Type B pancreatic cell (in vitro differentiated cells): ENCODE results near the gene DDX23. TPM values are rescaled to one million over a fixed set of nuclear protein-coding genes. Genes with fewer than 3 reads are reported as not detected.

Experiments
- DNase-seq: peaks from one replicate; pipeline ENCODE4 v3.0.0; 2021; ENCODE audit warnings: mixed read lengths; ENCODE audit not compliant: unreplicated experiment; ENCODE audit errors: extremely low spot score
- H3K27ac Mint-ChIP-seq: 2 replicates; pipeline ENCODE4 v1.8.0; 2021; ENCODE audit warnings: mild to moderate bottlenecking, mixed read lengths
- H3K27me3 Mint-ChIP-seq: 2 replicates; pipeline ENCODE4 v1.8.0; 2021; ENCODE audit warnings: mixed read lengths
- H3K36me3 Mint-ChIP-seq: 2 replicates; pipeline ENCODE4 v1.8.0; 2021; ENCODE audit warnings: mixed read lengths
- H3K4me1 Mint-ChIP-seq: one replicate; pipeline ENCODE4 v1.8.0; 2021; ENCODE audit warnings: mixed read lengths; ENCODE audit not compliant: unreplicated experiment
- H3K4me3 Mint-ChIP-seq: 2 replicates; pipeline ENCODE4 v1.8.0; 2021; ENCODE audit warnings: mild to moderate bottlenecking, mixed read lengths
- H3K9me3 Mint-ChIP-seq: 2 replicates; pipeline ENCODE4 v1.8.0; 2021; ENCODE audit warnings: mixed read lengths
- CTCF ChIP-seq: fragments of 200-600 bp; sonication (generic); conservative IDR thresholded peaks from 2 replicates; pipeline ENCODE4 v1.5.0; 2021; ENCODE audit warnings: antibody characterized with exemption, mild to moderate bottlenecking
- total RNA-seq: library from RNA; stranded (reverse); gene quantifications from 2 replicates; pipeline ENCODE4 v1.2.1, GENCODE V29; 2021; ENCODE audit warnings: low replicate concordance

The DDX23 gene
- total RNA-seq, 1 donor from 2014 or later = 104 TPM

DNA sequence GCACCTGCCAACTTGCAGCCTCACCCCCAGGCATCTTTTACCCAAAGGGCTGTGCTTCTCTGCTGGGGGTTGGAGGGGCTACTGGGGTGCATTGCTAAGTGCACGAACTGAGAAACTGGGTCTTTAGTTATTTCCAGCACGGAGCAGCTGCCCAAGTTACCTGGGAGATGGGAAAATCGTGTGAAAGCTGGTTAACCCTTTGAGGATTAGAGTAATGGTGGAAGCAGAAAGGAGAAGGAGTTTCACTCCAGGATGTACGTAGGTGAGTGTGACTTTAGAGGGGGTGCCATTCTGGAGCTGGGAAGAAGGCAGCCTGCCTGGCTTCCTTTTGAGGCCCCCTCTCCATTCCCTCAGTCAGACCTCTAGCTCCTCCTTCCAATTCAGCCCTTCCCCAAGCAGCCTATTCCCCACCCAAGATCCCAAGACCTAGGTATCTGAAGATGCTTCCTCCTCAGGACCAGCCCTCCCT is 62.1 kb downstream of the DDX23 start:
- Mint-ChIP-seq H3K36me3 (no peaks in the 10 kb centered on the region), H3K27me3 (no peaks in the 10 kb centered on the region), H3K4me1 (peaks cover 28% of the 10 kb centered on the region), H3K9me3 (no peaks in the 10 kb centered on the region), H3K4me3 (peak overlapping the region; percentile 94), H3K27ac (peak overlapping the region; percentile 76)
- no peak for DNase-seq
- no peak for TF ChIP-seq CTCF

- Mint-ChIP-seq H3K9me3 (no peaks in the 10 kb centered on the region), H3K27me3 (no peaks in the 10 kb centered on the region), H3K4me3 (peak within 1 kb of the TSS; percentile 94), H3K4me1 (peaks cover 25% of the 10 kb centered on the region), H3K27ac (peak within 1 kb of the TSS; percentile 76), H3K36me3 (no peaks in the 10 kb centered on the region)
- TF ChIP-seq CTCF = no peak
- peak; percentile 77 for DNase-seq
These were observed 62.8 kb downstream of the DDX23 start, which contains the start of gene ADCY6 for GRCh38 chr12:48788854-48789775. ADCY6 (minus strand) TSS chr12:48789089; CDS start chr12:48783434, 5,655 bp downstream.

DNA sequence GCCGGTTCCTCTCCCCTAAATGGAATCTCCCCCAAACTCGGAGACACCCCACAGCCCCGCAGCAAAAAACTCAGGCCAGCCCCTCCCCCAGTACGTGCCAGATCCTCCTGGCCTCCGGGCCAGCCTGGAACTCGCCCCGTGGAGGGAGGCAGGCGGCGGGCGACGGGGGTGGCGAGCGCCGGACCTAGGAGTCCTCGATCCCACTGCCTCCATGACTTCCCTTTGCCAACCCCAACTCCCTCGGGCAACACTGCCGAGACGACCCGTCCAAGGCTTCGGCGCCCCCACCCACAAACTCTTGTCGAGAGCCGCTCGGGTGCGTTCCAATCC is 63.5 kb downstream of the DDX23 start:
- no peaks in the 10 kb centered on the region for H3K36me3 Mint-ChIP-seq
- TF ChIP-seq CTCF = no peak
- no peaks in the 10 kb centered on the region for H3K9me3 Mint-ChIP-seq
- H3K27ac Mint-ChIP-seq = peak overlapping the region; percentile 71
- H3K27me3 Mint-ChIP-seq = no peaks in the 10 kb centered on the region
- H3K4me1 Mint-ChIP-seq = peaks cover 25% of the 10 kb centered on the region
- H3K4me3 Mint-ChIP-seq = peak overlapping the region; percentile 94
- no peak for DNase-seq

DNA sequence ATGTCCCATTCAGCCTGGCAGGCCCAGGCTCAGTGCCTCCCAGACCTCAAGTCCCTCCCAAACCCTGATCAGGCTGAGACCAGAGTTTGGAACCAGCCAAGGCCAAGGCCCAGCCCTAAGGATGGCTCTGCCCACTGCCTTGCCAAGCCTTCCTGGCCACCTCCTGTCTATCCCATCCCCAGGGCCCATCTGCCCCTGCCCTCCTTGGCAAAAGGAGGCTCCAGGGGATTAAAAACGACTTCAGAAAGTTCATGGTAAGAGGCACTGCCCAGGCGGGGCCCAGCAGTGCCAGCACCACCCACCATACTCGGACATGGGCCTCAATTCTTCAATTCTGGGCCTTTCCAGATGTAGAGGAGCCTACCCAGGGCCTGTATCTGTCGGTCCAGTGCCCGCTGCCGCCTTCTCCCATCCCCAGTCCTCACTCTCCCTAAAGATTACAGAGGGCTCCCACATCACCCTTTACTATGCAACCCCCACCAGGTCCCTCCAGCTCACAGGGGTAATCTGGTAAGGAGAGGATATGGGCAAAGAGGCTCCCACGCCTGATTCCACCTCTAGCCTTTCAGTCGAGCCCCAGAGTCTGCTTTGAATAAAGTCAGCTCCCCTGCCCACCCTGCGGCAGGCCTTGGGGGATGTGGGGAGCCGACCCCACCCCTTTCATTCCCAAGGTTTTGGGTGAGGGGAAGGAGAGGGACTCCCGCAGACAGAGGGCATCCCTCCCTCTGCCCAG is 64.0 kb downstream of the DDX23 start:
- H3K27ac Mint-ChIP-seq = peak overlapping the region; percentile 71
- no peak for DNase-seq
- no peaks in the 10 kb centered on the region for H3K9me3 Mint-ChIP-seq
- H3K4me3 Mint-ChIP-seq = peak overlapping the region; percentile 94
- peaks cover 25% of the 10 kb centered on the region for H3K4me1 Mint-ChIP-seq
- H3K27me3 Mint-ChIP-seq = no peaks in the 10 kb centered on the region
- no peak for TF ChIP-seq CTCF
- no peaks in the 10 kb centered on the region for H3K36me3 Mint-ChIP-seq

GRCh38 chr12:48786591-48787544 is 65.1 kb downstream of the DDX23 start:
- Mint-ChIP-seq H3K4me1 (peaks cover 25% of the 10 kb centered on the region), H3K9me3 (no peaks in the 10 kb centered on the region), H3K27me3 (no peaks in the 10 kb centered on the region), H3K4me3 (peak overlapping the region; percentile 94), H3K27ac (peak overlapping the region; percentile 71), H3K36me3 (no peaks in the 10 kb centered on the region)
- TF ChIP-seq CTCF = no peak
- DNase-seq = no peak
